CD4-positive, alpha-beta T cell treated with Interleukin-15 for 1 hour (primary cell): ENCODE data around the gene IMPG2.

Experiments used
- DNase-seq: peaks from one replicate; pipeline ENCODE4 v3.0.0-alpha.2; 2020

Gene IMPG2

DNA sequence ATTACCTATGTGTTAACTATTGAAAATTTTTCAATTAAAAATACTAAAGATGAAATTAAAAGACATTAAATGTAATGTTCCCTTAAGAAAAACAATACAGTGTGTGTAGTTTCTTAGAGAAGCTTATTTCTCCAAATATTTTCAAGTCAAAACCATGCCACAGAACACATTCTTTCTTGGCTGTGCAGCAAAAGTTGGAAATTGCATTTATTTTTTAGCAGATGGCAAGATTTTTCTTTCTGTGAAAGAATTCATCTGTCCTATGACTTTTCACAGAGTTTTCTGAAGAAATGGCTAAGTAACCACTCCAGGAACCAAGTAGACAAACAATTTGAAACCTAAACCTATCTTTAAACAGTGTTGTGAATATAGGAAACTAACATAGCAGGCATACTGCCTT lies 47.2 kb downstream of the IMPG2 start:
- DNase-seq, result no peak

DNA sequence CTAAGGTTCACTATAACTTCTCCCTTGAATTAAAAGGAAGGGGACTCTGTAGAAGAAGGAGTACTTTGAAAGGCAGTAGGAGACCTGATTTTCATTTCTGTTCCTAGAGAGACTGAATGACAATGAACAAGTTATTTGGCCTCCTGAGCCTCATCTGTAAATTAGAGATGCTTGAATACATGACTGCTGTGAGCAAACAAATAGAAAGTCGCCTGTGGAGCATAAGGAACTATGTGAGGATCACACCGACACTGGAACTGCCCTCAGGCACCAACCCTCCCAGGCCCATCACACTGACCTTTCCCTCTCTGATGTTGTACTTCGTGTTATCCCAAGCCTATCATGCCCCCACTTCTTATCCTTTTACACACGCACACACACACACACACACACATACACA lies 48.6 kb downstream of the IMPG2 start:
- no peak for DNase-seq

DNA sequence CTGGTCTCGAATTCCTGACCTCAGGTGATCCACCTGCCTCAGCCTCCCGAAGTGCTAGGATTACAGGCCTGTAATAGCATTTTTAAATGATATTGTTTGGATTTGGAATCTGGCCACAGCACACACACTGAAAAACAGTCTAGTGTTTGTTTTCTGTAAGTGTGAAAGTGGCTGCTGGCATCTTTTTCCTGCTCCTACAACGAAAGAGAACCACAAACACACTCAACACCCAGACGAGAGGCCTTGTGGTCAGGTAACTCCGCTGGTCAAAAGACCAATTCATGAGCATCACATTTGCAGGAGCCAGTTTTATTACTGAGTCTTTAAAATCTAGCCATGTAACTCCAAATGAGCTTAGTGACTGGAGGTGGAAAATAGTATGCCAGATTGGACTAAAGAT lies 50.2 kb downstream of the IMPG2 start:
- no peak for DNase-seq

GRCh38 chr3:101268971-101269671 lies 51.3 kb downstream of the IMPG2 start:
- no peak for DNase-seq

DNA sequence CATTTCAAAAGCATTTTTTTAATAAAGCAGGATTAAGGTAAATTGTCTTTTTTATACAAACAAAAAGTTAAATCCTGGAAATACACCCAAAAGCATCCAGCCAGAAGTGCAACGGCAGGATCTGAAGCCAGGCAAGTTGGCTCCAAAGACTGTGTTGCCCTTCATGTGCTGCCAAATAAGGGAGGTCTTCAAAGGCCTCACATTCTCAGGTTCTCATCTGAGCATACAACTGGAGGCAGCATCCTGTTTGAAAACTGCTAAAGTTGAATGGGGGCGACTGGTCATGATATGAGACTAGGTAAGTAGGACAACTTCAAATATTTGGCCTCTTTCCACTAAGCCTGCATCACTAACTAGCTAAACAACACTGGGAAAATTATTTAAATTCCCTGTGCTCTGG lies 52.2 kb downstream of the IMPG2 start:
- no peak for DNase-seq

DNA sequence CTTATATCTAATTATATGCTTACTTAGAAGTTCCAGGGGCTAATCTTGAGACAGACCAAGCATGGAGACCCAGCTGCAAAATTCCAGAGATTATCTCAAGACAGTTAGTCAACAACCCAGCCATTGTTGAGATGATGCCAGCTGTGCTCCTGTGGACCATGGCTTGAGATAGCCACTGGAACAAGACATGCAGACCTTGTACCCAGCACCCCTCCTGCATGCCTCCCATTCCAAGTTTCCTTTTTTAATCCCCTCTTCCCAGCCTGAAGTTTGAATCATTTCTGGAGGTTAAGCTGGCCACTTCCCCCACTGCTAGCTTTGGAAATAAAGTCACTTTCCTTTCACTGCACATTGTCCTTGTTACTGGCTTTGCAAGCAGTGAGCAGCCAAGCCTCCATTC lies 53.8 kb downstream of the IMPG2 start:
- DNase-seq, result no peak

GRCh38 chr3:101266071-101266470 lies 54.3 kb downstream of the IMPG2 start:
- DNase-seq, result no peak

- DNase-seq, result no peak
Observed at GRCh38 chr3:101262393-101263240, 57.8 kb downstream of the IMPG2 start.

DNA sequence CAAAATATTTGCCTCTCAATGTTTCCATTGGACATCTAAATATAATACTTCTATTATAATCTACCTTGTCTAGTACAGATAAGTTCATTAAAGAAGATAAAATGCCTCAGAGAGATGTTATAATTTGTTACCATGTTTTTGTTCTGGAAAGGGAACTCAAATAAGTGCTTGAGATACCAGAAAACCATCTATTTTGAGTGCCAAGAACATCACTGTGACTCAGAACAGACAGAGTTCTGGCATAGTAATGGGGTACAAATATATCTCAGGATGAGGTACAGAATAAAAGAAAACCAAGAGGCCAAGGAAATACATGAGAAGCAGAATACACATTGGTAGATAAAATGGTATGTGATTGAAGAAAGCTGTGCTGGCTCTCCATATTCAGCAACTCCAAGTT lies 58.9 kb downstream of the IMPG2 start:
- DNase-seq, result no peak

- no peak for DNase-seq
Observed at GRCh38 chr3:101259485-101260341, 60.7 kb downstream of the IMPG2 start.

- no peak for DNase-seq
Observed at GRCh38 chr3:101256511-101256910, 63.9 kb downstream of the IMPG2 start.

GRCh38 chr3:101255441-101255840 lies 64.9 kb downstream of the IMPG2 start:
- no peak for DNase-seq

DNA sequence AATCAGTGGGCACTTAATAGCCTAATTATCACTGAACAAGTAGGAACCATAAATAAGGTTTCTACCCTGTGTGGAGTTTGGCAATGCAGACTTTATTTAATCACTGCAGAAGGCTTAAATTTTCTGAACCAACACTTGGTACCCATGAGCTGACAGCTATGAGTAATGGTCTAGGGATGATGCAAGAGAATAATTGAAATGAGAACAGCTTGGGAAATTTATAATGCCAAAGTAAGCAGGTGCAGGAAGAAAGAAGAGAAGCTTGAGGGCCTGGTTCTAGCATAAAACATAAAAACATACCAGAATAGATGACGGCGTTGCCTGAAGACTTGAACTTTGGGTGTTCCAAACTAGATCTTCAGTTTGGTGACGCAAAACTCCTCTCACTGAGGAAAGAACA lies 67.0 kb downstream of the IMPG2 start:
- DNase-seq, result no peak

GRCh38 chr3:101252945-101253344 lies 67.4 kb downstream of the IMPG2 start:
- no peak for DNase-seq

DNA sequence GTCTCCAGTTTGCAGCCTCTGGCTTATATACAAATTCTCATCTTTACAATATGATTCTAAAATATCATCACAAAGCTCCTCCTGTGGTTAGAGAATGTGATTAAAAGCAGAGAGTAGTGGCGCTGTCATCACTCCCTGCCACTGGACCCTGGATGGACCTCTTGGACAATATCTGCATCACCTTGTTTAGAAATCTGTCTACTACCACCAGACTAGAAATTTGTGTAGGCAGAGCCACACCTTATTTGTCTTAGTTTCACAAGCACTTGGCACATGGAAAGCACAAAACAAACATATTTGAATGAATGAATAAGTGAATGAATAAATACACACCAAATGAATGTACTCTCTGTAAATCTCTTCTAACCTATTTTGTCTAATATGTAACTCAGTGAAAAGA lies 68.1 kb downstream of the IMPG2 start:
- DNase-seq, result no peak

- DNase-seq, result no peak
Observed at GRCh38 chr3:101251441-101251840, 68.9 kb downstream of the IMPG2 start.

DNA sequence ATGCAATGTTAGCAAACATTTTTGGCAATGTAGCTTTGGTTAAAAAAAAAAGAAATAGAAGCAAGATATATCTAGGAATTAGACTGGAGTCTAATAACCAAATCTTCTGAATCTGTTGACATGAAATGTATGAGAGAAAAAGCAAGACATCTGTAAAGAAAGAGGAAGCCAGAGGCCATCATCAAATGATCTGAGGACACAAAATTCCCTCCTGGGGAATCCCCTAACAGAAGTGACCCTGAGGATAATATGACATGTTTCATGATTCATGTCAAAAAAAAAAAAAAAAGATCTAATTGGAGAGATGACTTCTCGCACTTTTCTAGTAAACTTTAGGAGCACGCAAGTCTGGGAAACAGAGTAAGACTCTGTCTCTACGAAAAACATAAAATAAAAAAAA lies 70.9 kb downstream of the IMPG2 start:
- no peak for DNase-seq

DNA sequence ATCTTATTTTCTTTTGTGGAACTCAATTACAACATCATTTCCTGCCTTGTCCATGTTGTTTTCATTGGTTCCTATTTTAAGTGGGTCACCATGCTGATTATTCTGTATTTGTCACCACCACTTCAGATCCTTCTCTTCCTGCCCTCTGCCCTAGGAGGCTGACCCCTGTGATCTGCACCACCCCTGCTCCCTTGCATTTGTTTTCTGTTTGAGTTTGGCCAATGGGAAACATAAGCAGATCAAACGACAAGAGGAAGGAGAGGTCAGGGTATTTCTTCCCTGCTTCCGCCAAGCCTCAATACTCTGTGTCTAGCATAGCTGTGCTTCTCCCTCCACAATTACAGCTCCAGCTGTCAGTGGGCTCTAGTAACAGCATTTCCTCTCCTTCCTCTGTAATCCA lies 71.6 kb downstream of the IMPG2 start:
- no peak for DNase-seq

DNA sequence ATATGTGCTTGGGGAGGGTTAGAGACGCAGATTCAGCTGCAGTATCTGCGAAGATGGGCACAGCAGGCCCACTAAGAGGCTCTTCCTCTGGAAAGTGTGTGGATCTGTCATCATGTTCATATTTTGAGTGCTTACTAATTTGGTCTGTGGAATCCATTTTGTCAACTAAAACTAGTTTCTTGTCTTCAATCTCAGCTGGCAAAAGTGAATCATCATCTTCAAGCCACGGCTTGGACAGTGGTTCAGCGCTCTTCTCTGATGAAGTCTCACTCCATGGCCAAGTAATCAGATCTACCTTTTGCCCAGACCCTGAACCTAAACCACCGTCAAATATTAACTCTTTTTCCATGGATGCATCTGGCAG lies 76.2 kb downstream of the IMPG2 start:
- DNase-seq, result no peak

- DNase-seq, result no peak
Observed at GRCh38 chr3:101243285-101244211, 76.8 kb downstream of the IMPG2 start.

- DNase-seq, result no peak
Observed at GRCh38 chr3:101240719-101241399, 79.5 kb downstream of the IMPG2 start.

DNA sequence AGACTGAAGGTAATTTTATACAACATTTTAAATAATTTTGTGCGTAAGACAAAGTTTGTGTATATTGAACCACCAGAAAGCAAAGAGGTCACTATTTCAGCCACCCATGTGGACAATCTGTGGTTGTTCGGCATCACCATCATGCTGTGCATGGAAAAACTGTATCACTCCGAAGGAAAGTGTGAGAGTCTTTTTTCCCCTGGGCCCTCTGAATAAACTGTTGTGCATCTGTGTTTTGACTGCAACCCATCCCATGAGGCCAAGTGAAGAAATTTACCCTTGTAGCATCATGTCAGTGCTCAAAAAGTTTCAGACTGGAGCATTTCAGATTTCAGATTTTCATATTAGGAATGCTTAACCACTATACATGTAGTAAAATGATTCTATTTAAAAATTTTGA lies 85.3 kb downstream of the IMPG2 start:
- DNase-seq, result no peak
